Measurements from ENCODE around the gene PTPRG.
"Not testable (repeated sequence)": the region's sequence is repeated elsewhere in the genome, so short reads cannot be mapped to it uniquely, and the experiment has no call there.

Gene PTPRG

GRCh38 chr3:61730577-61731231, 169.3 kb downstream of the PTPRG start:
- DNase-seq = no peak

- DNase-seq = no peak
These were observed 171.6 kb downstream of the PTPRG start for GRCh38 chr3:61733000-61733399.

DNA sequence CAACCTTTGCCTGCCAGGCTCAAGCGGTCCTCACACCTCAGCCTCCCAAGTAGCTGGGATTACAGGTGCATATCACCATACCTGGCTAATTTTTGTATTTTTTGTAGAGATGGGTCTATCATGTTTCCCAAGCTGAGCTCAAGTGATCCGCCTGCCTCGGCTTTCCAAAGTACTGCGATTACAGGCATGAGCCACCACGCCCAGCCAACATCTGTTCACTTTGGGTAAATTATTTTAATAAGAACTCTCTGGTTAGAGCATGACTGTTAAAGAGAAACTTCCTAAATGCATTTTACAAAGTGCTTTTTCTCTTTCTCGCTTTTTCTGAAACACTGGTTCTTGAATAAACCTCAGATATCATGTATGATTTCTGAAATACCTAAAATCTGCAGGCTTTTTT, 172.5 kb downstream of the PTPRG start:
- DNase-seq = no peak

GRCh38 chr3:61734749-61735686, 173.6 kb downstream of the PTPRG start:
- no peak for DNase-seq

DNA sequence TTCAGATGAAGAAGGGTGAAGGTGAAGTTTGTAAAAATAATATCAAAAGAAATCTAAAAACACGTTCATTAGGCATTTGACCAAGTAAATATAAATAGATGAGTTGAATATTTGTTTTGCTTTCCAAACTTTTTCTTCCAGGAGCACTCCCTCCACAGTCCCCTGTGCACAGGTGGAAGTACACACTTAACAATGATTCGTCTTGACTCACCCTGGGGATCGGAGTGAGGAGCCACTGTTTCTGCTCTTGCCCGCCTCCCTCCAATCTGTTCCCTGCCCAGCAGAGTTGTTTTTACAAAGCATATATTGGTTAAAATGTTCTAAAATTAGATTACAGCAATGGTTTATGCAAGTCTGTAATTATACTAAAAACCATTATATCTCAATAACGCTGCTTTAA, 175.1 kb downstream of the PTPRG start:
- DNase-seq = no peak

GRCh38 chr3:61739640-61740039, 178.3 kb downstream of the PTPRG start:
- no peak for DNase-seq

DNA sequence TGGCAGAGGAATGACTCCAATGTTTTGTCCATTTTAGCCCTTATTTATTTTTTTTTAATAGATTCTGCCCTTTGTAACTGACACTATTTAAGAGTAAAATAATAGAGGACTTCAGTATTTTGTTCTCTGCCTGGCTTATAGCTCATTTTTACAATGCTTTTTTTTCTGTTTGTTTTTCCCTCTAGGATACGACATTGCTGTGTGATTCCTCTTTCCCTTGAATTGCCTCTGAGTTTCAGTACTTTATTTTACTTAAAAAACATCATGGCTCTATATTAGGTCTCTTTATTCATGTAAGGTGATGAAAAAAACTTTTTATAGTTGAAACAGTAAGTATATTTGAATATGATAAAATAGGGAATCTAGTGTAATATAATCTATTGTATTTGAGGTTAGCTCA, 179.1 kb downstream of the PTPRG start:
- DNase-seq = no peak

GRCh38 chr3:61741551-61741950, 180.2 kb downstream of the PTPRG start:
- DNase-seq = no peak

- no peak for DNase-seq
These were observed 180.6 kb downstream of the PTPRG start for GRCh38 chr3:61742006-61742405.

- no peak for DNase-seq
These were observed 181.7 kb downstream of the PTPRG start for GRCh38 chr3:61743067-61743466.

DNA sequence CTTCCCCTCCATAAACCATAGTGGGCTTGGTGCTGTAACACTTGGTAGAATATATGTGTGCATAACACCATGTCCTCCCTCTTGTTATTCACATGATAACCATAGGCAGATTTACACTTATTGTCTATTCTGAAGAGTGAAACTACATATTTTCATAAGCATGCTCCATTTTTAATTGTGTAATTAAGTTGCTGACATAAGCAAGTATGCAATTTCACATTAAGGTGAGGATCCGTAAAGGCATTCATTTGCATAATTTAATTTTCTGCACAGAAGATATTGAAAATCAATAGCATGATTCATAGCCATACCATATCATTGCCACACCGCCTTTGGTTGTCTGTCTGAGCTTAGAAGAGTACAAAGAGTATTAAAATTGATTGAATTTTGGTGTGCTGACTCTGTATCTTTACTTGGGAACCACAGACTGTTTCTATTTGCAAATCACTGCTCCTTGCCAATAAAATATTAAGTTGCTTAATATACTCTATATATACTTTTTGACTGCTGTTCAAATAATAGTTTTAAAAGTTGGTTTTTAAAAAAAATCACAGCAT, 182.4 kb downstream of the PTPRG start:
- no peak for DNase-seq

DNA sequence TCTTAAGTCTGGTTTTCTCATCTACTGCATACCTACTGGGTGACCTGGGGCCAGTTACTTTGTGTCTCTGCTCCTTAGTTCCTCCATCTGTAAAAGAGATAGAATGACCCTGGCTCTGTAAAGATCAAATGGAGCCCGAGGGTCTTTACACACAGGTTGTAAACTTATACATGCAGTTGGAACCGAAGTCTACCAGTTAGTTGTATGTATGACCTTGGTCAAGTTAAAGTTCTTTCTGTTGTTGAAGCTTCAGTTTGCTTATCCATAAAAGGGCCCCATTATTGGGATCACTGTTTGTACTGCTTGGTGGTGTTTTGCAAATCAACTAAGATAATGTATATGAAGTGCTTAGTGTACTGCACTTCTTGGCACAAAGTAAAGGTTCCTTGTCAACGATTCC, 186.9 kb downstream of the PTPRG start:
- no peak for DNase-seq

DNA sequence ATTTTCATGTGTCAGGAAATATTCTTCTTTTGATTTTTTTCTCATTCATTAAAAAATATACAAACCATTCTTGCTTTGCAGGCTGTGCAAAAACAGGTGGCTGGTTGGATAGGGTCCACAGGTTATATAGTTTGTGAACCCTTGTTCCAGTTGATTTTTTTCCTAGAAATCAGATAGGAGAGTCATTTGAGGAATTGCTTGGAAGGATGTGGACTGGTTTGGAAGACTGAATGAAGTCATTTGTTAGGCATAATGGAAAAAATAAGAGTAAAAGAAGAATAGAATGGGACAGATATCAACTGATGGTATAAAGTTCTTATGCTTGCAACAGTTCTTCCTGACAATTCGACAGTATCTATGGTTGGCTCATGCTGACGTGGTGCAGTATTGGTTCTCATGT, 189.4 kb downstream of the PTPRG start:
- no peak for DNase-seq

GRCh38 chr3:61758839-61759238, 197.5 kb downstream of the PTPRG start:
- no peak for DNase-seq

GRCh38 chr3:61760783-61761182, 199.4 kb downstream of the PTPRG start:
- DNase-seq = not testable (repeated sequence)

- no peak for DNase-seq
These were observed 200.5 kb downstream of the PTPRG start for GRCh38 chr3:61761694-61762430.

DNA sequence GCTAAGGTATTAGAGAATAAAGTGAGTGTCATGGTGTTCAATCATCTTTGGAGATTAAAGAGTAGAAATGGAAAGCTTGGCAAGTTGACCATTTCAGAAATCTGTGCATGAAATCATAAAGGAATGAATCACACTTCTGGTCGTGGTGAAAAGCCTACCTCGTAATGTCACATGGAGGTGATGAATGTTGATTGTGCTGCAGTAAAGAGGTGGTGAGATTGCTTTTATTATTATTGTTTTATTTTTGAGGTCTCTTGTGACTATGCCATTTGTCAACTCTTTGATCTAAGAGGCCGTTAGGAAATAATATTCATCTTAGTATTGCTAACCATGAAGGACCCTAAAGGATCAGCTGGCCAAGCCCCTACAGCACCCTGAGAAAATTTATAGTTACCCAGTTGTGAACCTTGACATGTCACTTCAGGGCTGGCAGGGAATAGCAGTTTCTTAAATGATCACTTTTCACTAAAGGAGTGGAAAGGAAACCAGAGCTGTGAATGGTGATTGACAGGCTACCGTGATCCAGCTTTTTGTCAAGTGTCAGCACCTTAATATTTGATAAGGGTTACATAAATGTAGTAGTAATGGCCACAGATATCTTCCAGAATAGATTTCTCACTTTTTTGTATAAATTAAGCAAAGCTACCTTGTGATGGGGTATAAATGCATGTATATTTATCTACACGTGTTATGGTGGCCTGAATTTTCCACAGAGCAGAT, 203.9 kb downstream of the PTPRG start:
- no peak for DNase-seq

DNA sequence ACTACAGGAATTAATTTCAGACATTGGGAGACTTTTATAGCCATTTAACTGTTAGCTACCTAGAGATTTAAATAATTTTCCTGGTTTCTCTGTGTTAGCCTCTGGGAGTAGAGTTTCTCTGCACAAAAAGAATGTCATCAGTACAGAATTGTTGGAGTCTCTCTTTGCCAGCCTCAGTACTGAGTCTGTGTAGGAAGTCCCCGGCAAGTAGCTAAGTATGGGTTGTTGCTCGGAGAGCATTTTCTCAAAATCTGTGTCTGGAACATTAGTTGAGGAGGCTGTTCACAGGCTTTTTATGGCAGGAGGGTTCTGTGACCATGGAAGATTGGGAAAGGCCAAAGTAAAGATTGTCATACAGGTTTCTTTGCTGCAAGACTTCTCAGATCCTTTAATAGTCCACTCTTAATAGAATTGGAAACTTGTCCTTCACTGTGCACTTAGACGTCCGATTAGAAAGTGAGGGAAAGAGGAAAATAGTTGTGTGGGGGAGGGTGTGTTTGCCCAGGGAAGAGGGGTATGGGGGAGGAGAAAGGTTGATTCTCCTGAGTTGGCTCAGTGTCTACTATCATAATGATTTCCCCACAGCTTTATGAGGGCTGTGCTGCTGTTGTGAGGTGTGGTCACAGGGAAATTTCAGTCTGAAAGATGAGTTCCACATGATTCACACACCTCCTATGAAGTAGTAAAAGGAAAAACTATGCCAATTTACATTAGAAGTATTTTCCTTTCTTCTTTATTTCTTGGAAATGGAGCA, 207.1 kb downstream of the PTPRG start:
- DNase-seq = no peak

GRCh38 chr3:61769266-61769990, 208.1 kb downstream of the PTPRG start:
- DNase-seq = no peak

DNA sequence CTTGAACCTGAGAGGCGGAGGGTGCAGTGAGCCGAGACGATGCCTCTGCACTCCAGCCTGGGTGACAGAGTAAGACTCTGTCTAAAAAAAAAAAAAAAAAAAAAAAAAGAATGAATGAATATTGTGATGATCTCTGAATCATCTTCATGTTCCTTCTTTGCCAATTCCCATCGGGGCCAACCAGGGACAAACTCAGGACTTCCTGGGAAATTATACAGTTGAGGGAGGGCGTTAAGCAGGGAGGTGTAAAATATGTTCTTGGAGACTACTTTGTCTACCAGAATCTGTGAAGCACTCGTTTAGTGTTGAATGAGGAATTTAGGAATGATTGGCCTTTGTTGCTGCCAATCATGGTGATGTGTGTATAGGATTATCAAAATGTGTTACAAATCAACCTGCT, 210.6 kb downstream of the PTPRG start:
- no peak for DNase-seq

DNA sequence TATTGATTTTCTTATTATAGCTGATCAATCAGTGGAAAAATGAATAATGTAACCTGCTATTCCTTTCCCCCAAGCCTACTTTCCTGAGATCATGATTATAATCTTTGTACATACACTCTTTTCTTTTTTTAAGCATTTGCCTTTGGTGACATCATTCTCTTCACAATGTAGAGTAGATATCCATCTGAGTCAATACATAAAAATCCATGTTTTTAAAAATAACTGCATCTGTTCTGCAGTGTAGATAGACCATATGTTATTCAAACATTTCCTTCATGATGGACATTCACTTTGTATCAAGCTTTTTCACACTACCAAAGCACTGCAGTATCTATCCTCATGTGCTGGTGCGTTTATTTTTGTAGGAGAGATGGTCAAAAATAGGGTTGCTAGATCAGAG, 211.1 kb downstream of the PTPRG start:
- no peak for DNase-seq

All from CD4-positive, alpha-beta T cell treated with Interleukin-1 beta for 1 hour (primary cell).